Esophagus squamous epithelium (tissue), 4 donors: Measurements from ENCODE around the gene NUP98.
"Not testable (repeated sequence)": the region's sequence is repeated elsewhere in the genome, so short reads cannot be mapped to it uniquely, and the experiment has no call there.

ENCODE experiments used
- CTCF ChIP-seq, 6 experiments: fragments of 450-650 bp in 4 of 6; fragments of 200-600 bp in 2 of 6; sonication (generic) in 2 of 6; IDR thresholded peaks; one replicate each; pipeline ENCODE4 v1.5.1; 2016 to 2019; ENCODE audit warnings: antibody characterized with exemption in 6 of 6, mild to moderate bottlenecking in 4 of 6, moderate library complexity in 4 of 6
- POLR2A ChIP-seq, 4 donors: fragments of 450-650 bp; IDR thresholded peaks; one replicate each; pipeline ENCODE4 v1.6.1; 2017; ENCODE audit warnings: antibody characterized with exemption in 4 of 4, mild to moderate bottlenecking in 4 of 4, moderate library complexity in 3 of 4

GRCh38 chr11:3648843-3649242, 148.5 kb downstream of the NUP98 start:
- TF ChIP-seq CTCF, POLR2A (IDR thresholded peaks at IDR 0.05): not testable (repeated sequence)
